Germinal center (tissue), 1 donor: ENCODE measurements around the gene ZNF691.
"Not testable (repeated sequence)": the region's sequence is repeated elsewhere in the genome, so short reads cannot be mapped to it uniquely, and the experiment has no call there.

Experiments used
- DNase-seq: peaks from one replicate; pipeline ENCODE4 v3.0.0; 2012; ENCODE audit warnings: mixed read lengths, low spot score

The ZNF691 gene

GRCh38 chr1:42859366-42859765, 13.0 kb downstream of the ZNF691 start:
- DNase-seq: not testable (repeated sequence)

GRCh38 chr1:42860339-42861013, 14.1 kb downstream of the ZNF691 start:
- DNase-seq: no peak

GRCh38 chr1:42861014-42861399, 14.6 kb downstream of the ZNF691 start:
- no peak for DNase-seq

- no peak for DNase-seq
Observed at GRCh38 chr1:42866549-42866948, 20.1 kb downstream of the ZNF691 start.

- DNase-seq: not testable (repeated sequence)
Observed at GRCh38 chr1:42868466-42868865, 22.1 kb downstream of the ZNF691 start.

GRCh38 chr1:42869254-42869653, 22.8 kb downstream of the ZNF691 start:
- not testable (repeated sequence) for DNase-seq

- not testable (repeated sequence) for DNase-seq
Observed at GRCh38 chr1:42869751-42870150, 23.3 kb downstream of the ZNF691 start.

- not testable (repeated sequence) for DNase-seq
Observed at GRCh38 chr1:42873108-42873507, 26.7 kb downstream of the ZNF691 start.

- no peak for DNase-seq
Observed at GRCh38 chr1:42873670-42874069, 27.3 kb downstream of the ZNF691 start.

- DNase-seq: no peak
Observed at GRCh38 chr1:42876009-42876408, 29.6 kb downstream of the ZNF691 start.

- DNase-seq: no peak
Observed at GRCh38 chr1:42877380-42877779, 31.0 kb downstream of the ZNF691 start.

- no peak for DNase-seq
Observed at GRCh38 chr1:42880384-42880783, 34.0 kb downstream of the ZNF691 start.

- DNase-seq: no peak
Observed at GRCh38 chr1:42886046-42886739, 39.8 kb downstream of the ZNF691 start.

GRCh38 chr1:42886800-42887199, 40.4 kb downstream of the ZNF691 start:
- DNase-seq: no peak

- no peak for DNase-seq
Observed at GRCh38 chr1:42887366-42887765, 41.0 kb downstream of the ZNF691 start.

- no peak for DNase-seq
Observed at GRCh38 chr1:42888013-42888633, 41.7 kb downstream of the ZNF691 start.

GRCh38 chr1:42889264-42889663, 42.9 kb downstream of the ZNF691 start:
- DNase-seq: no peak

GRCh38 chr1:42891465-42892138, 45.2 kb downstream of the ZNF691 start:
- no peak for DNase-seq

GRCh38 chr1:42899960-42900359, 53.5 kb downstream of the ZNF691 start:
- DNase-seq: not testable (repeated sequence)
